Neural progenitor cell (in vitro differentiated cells): Measurements from ENCODE around the gene LAMA2. TPM values are rescaled to one million over a fixed set of nuclear protein-coding genes. Genes with fewer than 3 reads are reported as not detected.

Source experiments
- DNase-seq: peaks from one replicate; pipeline ENCODE4 v3.0.0-alpha.2; 2016; ENCODE audit warnings: low spot score
- H2AFZ ChIP-seq: fragments of 200-600 bp; sonication (generic); replicated peaks from 2 replicates; pipeline ENCODE4 v1.6.1; 2016; ENCODE audit warnings: antibody characterized with exemption
- H3F3A ChIP-seq: fragments of 200-600 bp; sonication (generic); 2 replicates; pipeline ENCODE4 v1.6.1; 2016; ENCODE audit warnings: antibody characterized with exemption, low read depth
- H3K27ac ChIP-seq: fragments of 200-600 bp; sonication (generic); 2 replicates; pipeline ENCODE4 v1.5.1; 2016; ENCODE audit warnings: mild to moderate bottlenecking
- H3K27me3 ChIP-seq: fragments of 200-600 bp; sonication (generic); 2 replicates; pipeline ENCODE4 v1.6.1; 2016; ENCODE audit warnings: mild to moderate bottlenecking, moderate library complexity
- H3K36me3 ChIP-seq: fragments of 200-600 bp; sonication (generic); 2 replicates; pipeline ENCODE4 v1.5.1; 2016
- H3K4me1 ChIP-seq: fragments of 200-600 bp; sonication (generic); 2 replicates; pipeline ENCODE4 v1.6.1; 2016; ENCODE audit warnings: mixed run types
- H3K4me2 ChIP-seq: fragments of 200-600 bp; sonication (generic); 2 replicates; pipeline ENCODE4 v1.6.1; 2016
- H3K4me3 ChIP-seq: fragments of 200-600 bp; sonication (generic); 2 replicates; pipeline ENCODE4 v1.5.1; 2016
- H3K79me2 ChIP-seq: fragments of 200-600 bp; sonication (generic); 2 replicates; pipeline ENCODE4 v1.6.1; 2016; ENCODE audit warnings: low read depth
- H3K9ac ChIP-seq: fragments of 200-600 bp; sonication (generic); 2 replicates; pipeline ENCODE4 v1.6.1; 2016
- H3K9me3 ChIP-seq: fragments of 200-600 bp; sonication (generic); 2 replicates; pipeline ENCODE4 v1.5.1; 2016; ENCODE audit warnings: low read depth
- H4K20me1 ChIP-seq: fragments of 200-600 bp; sonication (generic); 2 replicates; pipeline ENCODE4 v1.6.1; 2016; ENCODE audit warnings: low read depth
- H3K27ac Mint-ChIP-seq: 3 replicates; pipeline ENCODE4 v1.8.0; 2021; ENCODE audit warnings: mixed read lengths
- H3K27me3 Mint-ChIP-seq: 2 replicates; pipeline ENCODE4 v1.8.0; 2022; ENCODE audit warnings: low read depth, mild to moderate bottlenecking, inconsistent platforms, moderate library complexity, mixed read lengths; ENCODE audit not compliant: insufficient read depth
- H3K36me3 Mint-ChIP-seq: 3 replicates; pipeline ENCODE4 v1.8.0; 2021; ENCODE audit warnings: mixed read lengths
- H3K4me1 Mint-ChIP-seq: 3 replicates; pipeline ENCODE4 v1.8.0; 2021; ENCODE audit warnings: mixed read lengths
- H3K4me3 Mint-ChIP-seq: 3 replicates; pipeline ENCODE4 v1.8.0; 2021; ENCODE audit warnings: mild to moderate bottlenecking, moderate library complexity, mixed read lengths
- H3K9me3 Mint-ChIP-seq: 3 replicates; pipeline ENCODE4 v1.8.0; 2020; ENCODE audit warnings: mixed read lengths
- EZH2 ChIP-seq: fragments of 200-600 bp; sonication (generic); IDR thresholded peaks from 2 replicates; pipeline ENCODE4 v1.6.1; 2017; ENCODE audit warnings: antibody characterized with exemption, mild to moderate bottlenecking, moderate library complexity
- EZH2phosphoT487 ChIP-seq: fragments of 200-600 bp; sonication (generic); IDR thresholded peaks from 2 replicates; pipeline ENCODE4 v1.6.1; 2017; ENCODE audit warnings: antibody characterized with exemption
- total RNA-seq: library from RNA; depleted of rRNA; stranded (reverse); fragments of >200 nt; gene quantifications from 2 replicates; pipeline ENCODE4 v1.2.3, GENCODE V29; 2015; ENCODE audit warnings: low replicate concordance
- TF ChIP-seq, protein P1 (sequence below): fragments of 200-600 bp; sonication (generic); IDR thresholded peaks from 2 replicates; pipeline ENCODE4 v1.5.1; 2017; ENCODE audit warnings: antibody characterized with exemption, mild to moderate bottlenecking

LAMA2 gene
- total RNA-seq, 1 donor from 2014 or later = 1.5 TPM

- Histone ChIP-seq H3K9ac (no peak overlapping the region), H3K27ac (no peak overlapping the region)
- no peak overlapping the region for H3K27ac Mint-ChIP-seq
Measured at GRCh38 chr6:129203190-129203900, 320.4 kb downstream of the LAMA2 start.

DNA sequence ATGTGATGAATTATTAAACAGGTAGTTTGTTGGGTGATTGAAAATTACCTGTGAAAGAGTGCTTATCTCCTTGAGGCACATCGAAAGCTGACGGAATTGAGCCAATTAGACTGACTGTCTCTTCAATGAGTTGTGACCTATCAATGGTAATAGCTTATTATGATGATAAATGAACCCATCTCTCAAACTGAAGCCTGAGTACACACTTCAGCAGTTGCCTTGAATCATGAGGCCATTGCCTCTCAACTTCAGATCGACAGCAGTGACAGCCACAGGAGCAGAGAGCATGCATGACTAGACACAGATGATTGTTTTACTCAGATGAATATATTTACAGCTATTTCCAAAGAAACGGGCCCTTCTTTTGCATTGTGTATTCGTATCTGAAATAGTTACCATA, 323.9 kb downstream of the LAMA2 start:
- H3K27ac Mint-ChIP-seq = no peak overlapping the region

More at GRCh38 chr6:129203190-129203900, 320.4 kb downstream of the LAMA2 start:
- no peak overlapping the region for H3K4me2 ChIP-seq
- no peaks in the 10 kb centered on the region for H3F3A ChIP-seq
- TF ChIP-seq EZH2 (no peak), EZH2phosphoT487 (no peak)
- TF ChIP-seq, protein P1, sequence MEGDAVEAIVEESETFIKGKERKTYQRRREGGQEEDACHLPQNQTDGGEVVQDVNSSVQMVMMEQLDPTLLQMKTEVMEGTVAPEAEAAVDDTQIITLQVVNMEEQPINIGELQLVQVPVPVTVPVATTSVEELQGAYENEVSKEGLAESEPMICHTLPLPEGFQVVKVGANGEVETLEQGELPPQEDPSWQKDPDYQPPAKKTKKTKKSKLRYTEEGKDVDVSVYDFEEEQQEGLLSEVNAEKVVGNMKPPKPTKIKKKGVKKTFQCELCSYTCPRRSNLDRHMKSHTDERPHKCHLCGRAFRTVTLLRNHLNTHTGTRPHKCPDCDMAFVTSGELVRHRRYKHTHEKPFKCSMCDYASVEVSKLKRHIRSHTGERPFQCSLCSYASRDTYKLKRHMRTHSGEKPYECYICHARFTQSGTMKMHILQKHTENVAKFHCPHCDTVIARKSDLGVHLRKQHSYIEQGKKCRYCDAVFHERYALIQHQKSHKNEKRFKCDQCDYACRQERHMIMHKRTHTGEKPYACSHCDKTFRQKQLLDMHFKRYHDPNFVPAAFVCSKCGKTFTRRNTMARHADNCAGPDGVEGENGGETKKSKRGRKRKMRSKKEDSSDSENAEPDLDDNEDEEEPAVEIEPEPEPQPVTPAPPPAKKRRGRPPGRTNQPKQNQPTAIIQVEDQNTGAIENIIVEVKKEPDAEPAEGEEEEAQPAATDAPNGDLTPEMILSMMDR = no peak
- H3K4me3 ChIP-seq = no peak overlapping the region
- H3K4me3 Mint-ChIP-seq = no peak overlapping the region
- no peaks in the 10 kb centered on the region for H3K27me3 ChIP-seq
- H3K27me3 Mint-ChIP-seq = peaks cover 3% of the 10 kb centered on the region
- H3K4me1 ChIP-seq = no peaks in the 10 kb centered on the region
- H3K4me1 Mint-ChIP-seq = peaks cover 25% of the 10 kb centered on the region
- H3K9me3 ChIP-seq = no peaks in the 10 kb centered on the region
- H3K9me3 Mint-ChIP-seq = no peaks in the 10 kb centered on the region
- no peak for DNase-seq
- no peaks in the 10 kb centered on the region for H4K20me1 ChIP-seq
- H2AFZ ChIP-seq = no peak overlapping the region
- no peaks in the 10 kb centered on the region for H3K79me2 ChIP-seq
- H3K36me3 ChIP-seq = no peaks in the 10 kb centered on the region
- H3K36me3 Mint-ChIP-seq = no peaks in the 10 kb centered on the region

GRCh38 chr6:129207832-129208231, 324.9 kb downstream of the LAMA2 start:
- Mint-ChIP-seq H3K27ac (no peak overlapping the region), H3K4me3 (no peak overlapping the region), H3K36me3 (no peaks in the 10 kb centered on the region), H3K9me3 (no peaks in the 10 kb centered on the region), H3K27me3 (no peaks in the 10 kb centered on the region), H3K4me1 (peaks cover 15% of the 10 kb centered on the region)
- peaks cover 8% of the 10 kb centered on the region for H3K4me1 ChIP-seq
- H3K4me3 ChIP-seq = no peak overlapping the region
- H3K36me3 ChIP-seq = no peaks in the 10 kb centered on the region
- no peak overlapping the region for H2AFZ ChIP-seq
- TF ChIP-seq, protein P1 = no peak
- TF ChIP-seq EZH2 = no peak
- TF ChIP-seq EZH2phosphoT487 = no peak
- H3K4me2 ChIP-seq = no peak overlapping the region
- H3K27me3 ChIP-seq = no peaks in the 10 kb centered on the region
- H3K9ac ChIP-seq = no peak overlapping the region
- no peaks in the 10 kb centered on the region for H3K79me2 ChIP-seq
- no peaks in the 10 kb centered on the region for H4K20me1 ChIP-seq
- no peaks in the 10 kb centered on the region for H3F3A ChIP-seq
- no peak for DNase-seq
- H3K9me3 ChIP-seq = no peaks in the 10 kb centered on the region
- no peak overlapping the region for H3K27ac ChIP-seq

More for the DNA sequence above, 323.9 kb downstream of the LAMA2 start:
- H3K36me3 Mint-ChIP-seq = no peaks in the 10 kb centered on the region
- H3F3A ChIP-seq = no peaks in the 10 kb centered on the region
- no peak overlapping the region for H3K9ac ChIP-seq
- no peak overlapping the region for H2AFZ ChIP-seq
- H3K4me2 ChIP-seq = no peak overlapping the region
- H3K4me3 Mint-ChIP-seq = no peak overlapping the region
- no peaks in the 10 kb centered on the region for H3K79me2 ChIP-seq
- no peak overlapping the region for H3K4me3 ChIP-seq
- H3K27me3 ChIP-seq = no peaks in the 10 kb centered on the region
- no peak overlapping the region for H3K27ac ChIP-seq
- no peak for DNase-seq
- peaks cover 18% of the 10 kb centered on the region for H3K4me1 Mint-ChIP-seq
- H3K9me3 ChIP-seq = no peaks in the 10 kb centered on the region
- H3K9me3 Mint-ChIP-seq = no peaks in the 10 kb centered on the region
- peaks cover 3% of the 10 kb centered on the region for H3K27me3 Mint-ChIP-seq
- no peak for TF ChIP-seq EZH2phosphoT487
- no peak for TF ChIP-seq EZH2
- TF ChIP-seq, protein P1 = no peak
- H4K20me1 ChIP-seq = no peaks in the 10 kb centered on the region
- no peaks in the 10 kb centered on the region for H3K36me3 ChIP-seq
- peaks cover 5% of the 10 kb centered on the region for H3K4me1 ChIP-seq
